ENCODE results near the gene FXYD5.
"Not testable (repeated sequence)": the region's sequence is repeated elsewhere in the genome, so short reads cannot be mapped to it uniquely, and the experiment has no call there.

The FXYD5 gene

GRCh38 chr19:35120492-35120891 lies 34.0 kb upstream of the FXYD5 start:
- DNase-seq (ENCODE audit: low read depth), result no peak

- DNase-seq (ENCODE audit: low read depth), result no peak
These were observed 33.6 kb upstream of the FXYD5 start for GRCh38 chr19:35120898-35121297.

GRCh38 chr19:35122687-35123551 lies 31.6 kb upstream of the FXYD5 start:
- DNase-seq (ENCODE audit: low read depth), result no peak

- no peak for DNase-seq (ENCODE audit: low read depth)
These were observed 31.0 kb upstream of the FXYD5 start for GRCh38 chr19:35123573-35123972.

- peak; percentile 81 for DNase-seq (ENCODE audit: low read depth)
These were observed 30.2 kb upstream of the FXYD5 start for GRCh38 chr19:35124098-35125060.

GRCh38 chr19:35125270-35125717 lies 29.2 kb upstream of the FXYD5 start:
- no peak for DNase-seq (ENCODE audit: low read depth)

GRCh38 chr19:35125749-35126623 lies 28.5 kb upstream of the FXYD5 start:
- no peak for DNase-seq (ENCODE audit: low read depth)

- no peak for DNase-seq (ENCODE audit: low read depth)
These were observed 27.9 kb upstream of the FXYD5 start for GRCh38 chr19:35126624-35126959.

GRCh38 chr19:35127871-35128270 lies 26.7 kb upstream of the FXYD5 start:
- no peak for DNase-seq (ENCODE audit: low read depth)

GRCh38 chr19:35128398-35129057 lies 26.0 kb upstream of the FXYD5 start:
- no peak for DNase-seq (ENCODE audit: low read depth)

- not testable (repeated sequence) for DNase-seq (ENCODE audit: low read depth)
These were observed 24.7 kb upstream of the FXYD5 start for GRCh38 chr19:35129724-35130274.

GRCh38 chr19:35130761-35131720 lies 23.5 kb upstream of the FXYD5 start:
- no peak for DNase-seq (ENCODE audit: low read depth)

GRCh38 chr19:35132254-35132653 lies 22.3 kb upstream of the FXYD5 start:
- no peak for DNase-seq (ENCODE audit: low read depth)

- no peak for DNase-seq (ENCODE audit: low read depth)
These were observed 20.7 kb upstream of the FXYD5 start for GRCh38 chr19:35133826-35134225.

- DNase-seq (ENCODE audit: low read depth), result no peak
These were observed 19.8 kb upstream of the FXYD5 start, which contains the start of gene LGI4 for GRCh38 chr19:35134601-35135242. Gene LGI4 (minus strand): TSS chr19:35135059. CDS start chr19:35134680, 379 bp downstream.

GRCh38 chr19:35135389-35135909 lies 19.1 kb upstream of the FXYD5 start:
- peak; percentile 67 for DNase-seq (ENCODE audit: low read depth)

GRCh38 chr19:35136231-35136630 lies 18.3 kb upstream of the FXYD5 start:
- no peak for DNase-seq (ENCODE audit: low read depth)

- no peak for DNase-seq (ENCODE audit: low read depth)
These were observed 17.4 kb upstream of the FXYD5 start for GRCh38 chr19:35136977-35137702.
